B cell (primary cell): ENCODE data around the gene CNGA3. TPM values are rescaled to one million over a fixed set of nuclear protein-coding genes. Genes with fewer than 3 reads are reported as not detected.

Experiments
- ATAC-seq: fragments of 200-7000 bp; cut with Tn5 transposase; one replicate; pipeline ENCODE4 v1.10.0; 2021; ENCODE audit warnings: low read depth, mild to moderate bottlenecking, moderate number of reproducible peaks, moderate library complexity
- CTCF ChIA-PET: fragments of 350-600 bp; sonication (Branson Sonifier 250); formaldehyde crosslinking; loops from one replicate; lab custom pipeline; 2021; ENCODE audit warnings: antibody characterized with exemption, inconsistent platforms; lab: Charles Lee
- POLR2A ChIA-PET: fragments of 350-600 bp; sonication (Branson Sonifier 250); formaldehyde crosslinking; loops from one replicate; lab custom pipeline; 2021; ENCODE audit warnings: antibody characterized with exemption; lab: Charles Lee
- DNase-seq: peaks from one replicate; pipeline ENCODE4 v3.0.0; 2013
- H2AFZ ChIP-seq: 2 replicates; pipeline ENCODE4 v1.6.1; 2012; ENCODE audit warnings: mild to moderate bottlenecking, low read depth, low read length; ENCODE audit not compliant: insufficient read depth, poor library complexity, severe bottlenecking
- H3K27ac ChIP-seq, 2 donors: 1 replicate in 1 of 2; 2 replicates in 1 of 2; pipeline ENCODE4 v1.5.1; 2012 to 2013; ENCODE audit warnings: low read length in 2 of 2, mild to moderate bottlenecking in 2 of 2, moderate library complexity in 1 of 2
- H3K27me3 ChIP-seq, 4 experiments: fragments of 200-600 bp in 1 of 4; sonication (generic) in 1 of 4; replicated peaks in 1 of 4; 1 replicate in 2 of 4; 2 replicates in 2 of 4; pipeline versions ENCODE4 v1.6.1 to v1.7.0; 2013 to 2016; ENCODE audit warnings: low read length in 3 of 4, mild to moderate bottlenecking in 2 of 4, mixed read lengths in 1 of 4, moderate library complexity in 1 of 4; ENCODE audit not compliant: insufficient read depth in 4 of 4, control insufficient read depth in 3 of 4; ENCODE audit errors: control extremely low read depth in 1 of 4
- H3K36me3 ChIP-seq, 2 experiments: replicated peaks in 1 of 2; 1 replicate in 1 of 2; 2 replicates in 1 of 2; pipeline versions ENCODE4 v1.6.1 to v1.7.1; 2013; ENCODE audit warnings: low read length in 1 of 2; ENCODE audit not compliant: insufficient read depth in 2 of 2, control insufficient read depth in 1 of 2; ENCODE audit errors: control extremely low read depth in 1 of 2, extremely low read depth in 1 of 2
- H3K4me1 ChIP-seq, 2 donors: fragments of 200-600 bp in 1 of 2; sonication (generic) in 1 of 2; 1 replicate in 1 of 2; 2 replicates in 1 of 2; pipeline versions ENCODE4 v1.5.1 to v1.6.1; 2013 to 2017; ENCODE audit warnings: low read length in 2 of 2; ENCODE audit not compliant: control insufficient read depth in 2 of 2, insufficient read depth in 2 of 2
- H3K4me2 ChIP-seq: replicated peaks from 2 replicates; pipeline ENCODE3; 2012; ENCODE audit warnings: mild to moderate bottlenecking, low read depth, low read length; ENCODE audit not compliant: poor library complexity, severe bottlenecking
- H3K4me3 ChIP-seq, 5 experiments: fragments of 200-600 bp in 1 of 5; sonication (generic) in 1 of 5; 1 replicate in 3 of 5; 2 replicates in 2 of 5; pipeline versions ENCODE4 v1.5.1 to v1.7.0; 2011 to 2016; ENCODE audit warnings: low read length in 4 of 5, mild to moderate bottlenecking in 4 of 5, low read depth in 2 of 5, control low read depth in 1 of 5, moderate library complexity in 1 of 5; ENCODE audit not compliant: insufficient read depth in 1 of 5; ENCODE audit errors: control extremely low read depth in 1 of 5, extremely low read depth in 1 of 5
- H3K79me2 ChIP-seq: fragments of 200-600 bp; sonication (generic); one replicate; pipeline ENCODE4 v1.6.0; 2016; ENCODE audit warnings: low read length; ENCODE audit not compliant: control insufficient read depth, insufficient read depth
- H3K9ac ChIP-seq: fragments of 200-600 bp; sonication (generic); 2 replicates; pipeline ENCODE4 v1.6.1; 2017; ENCODE audit warnings: mild to moderate bottlenecking, low read length, moderate library complexity
- H3K9me3 ChIP-seq, 3 donors: one replicate each; pipeline versions ENCODE4 v1.6.1 to v1.7.1; 2013; ENCODE audit warnings: low read length in 2 of 3; ENCODE audit not compliant: control insufficient read depth in 2 of 3, insufficient read depth in 1 of 3; ENCODE audit errors: control extremely low read depth in 1 of 3
- H4K20me1 ChIP-seq: 2 replicates; pipeline ENCODE4 v1.6.0; 2012; ENCODE audit warnings: mild to moderate bottlenecking, low read length; ENCODE audit not compliant: insufficient read depth, control insufficient read depth, poor library complexity, severe bottlenecking
- H3K27ac Mint-ChIP-seq: one replicate; pipeline ENCODE4 v1.8.0; 2021; ENCODE audit warnings: mixed read lengths
- H3K27me3 Mint-ChIP-seq: one replicate; pipeline ENCODE4 v1.8.0; 2021; ENCODE audit warnings: mixed read lengths
- H3K4me1 Mint-ChIP-seq: one replicate; pipeline ENCODE4 v1.8.0; 2021; ENCODE audit warnings: mixed read lengths
- H3K4me3 Mint-ChIP-seq: one replicate; pipeline ENCODE4 v1.8.0; 2021; ENCODE audit warnings: mixed read lengths
- H3K9me3 Mint-ChIP-seq: one replicate; pipeline ENCODE4 v1.8.0; 2022; ENCODE audit warnings: mixed read lengths; ENCODE audit not compliant: insufficient read depth
- EZH2 ChIP-seq: IDR thresholded peaks from 2 replicates; pipeline ENCODE4 v1.6.1; 2012; ENCODE audit warnings: borderline replicate concordance, low read depth, mild to moderate bottlenecking, moderate library complexity, low read length; ENCODE audit not compliant: insufficient read depth, poor library complexity, severe bottlenecking
- WGBS: methylation state at CpG from one replicate; pipeline ENCODE4 v1.1.5; 2013; ENCODE audit warnings: missing lambda C conversion rate; ENCODE audit not compliant: insufficient coverage; 5-methylcytosine and 5-hydroxymethylcytosine counted together
- intact Hi-C: fragments of 100-400 bp; cut with micrococcal nuclease; formaldehyde crosslinking; loops from one replicate; pipeline ENCODE4 v1.10.0; 2022
- polyA plus RNA-seq: library from polyadenylated mRNA; depleted of rRNA; stranded (reverse); fragments of >200 nt; gene quantifications from 2 replicates; pipeline ENCODE4 v1.2.3, GENCODE V29; 2012
- total RNA-seq, 2 donors: library from RNA; stranded (reverse); fragments of 120-200 nt in 1 of 2; gene quantifications; 1 replicate in 1 of 2; 2 replicates in 1 of 2; pipeline versions ENCODE4 v1.2.3 to v1.2.4, GENCODE V29; 2013 to 2022
- TF ChIP-seq, protein P1 (sequence below): fragments of 200-600 bp; IDR thresholded peaks from one replicate; pipeline ENCODE4 v1.8.0; 2022; ENCODE audit warnings: antibody characterized with exemption, mild to moderate bottlenecking

The CNGA3 gene
- total and polyA plus RNA-seq, 2 donors (not counting 1 experiment from before 2014, with no cell fraction given) = not detected

DNA sequence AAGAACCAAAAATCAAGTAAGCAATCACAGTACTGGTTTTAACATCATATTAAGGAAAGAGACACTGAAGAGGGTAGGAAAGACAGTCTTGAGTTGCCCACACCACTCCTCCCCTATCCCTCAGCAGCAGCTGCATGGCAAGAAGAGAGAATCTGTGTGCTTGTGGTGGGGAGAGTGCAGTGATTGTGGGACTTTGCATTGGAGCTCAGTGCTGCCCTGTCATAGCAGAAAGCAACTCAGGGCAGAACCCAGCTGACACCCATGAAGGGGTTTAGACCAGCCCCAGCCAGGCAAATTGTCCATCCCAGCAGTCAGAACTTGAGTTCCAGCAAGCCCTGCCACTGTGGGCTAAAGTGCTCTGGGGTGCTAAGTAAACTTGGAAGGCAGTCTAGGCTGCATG lies 57.6 kb downstream of the CNGA3 start:
- H3K36me3 ChIP-seq = no peaks in the 10 kb centered on the region
- H3K4me1 Mint-ChIP-seq = no peaks in the 10 kb centered on the region
- peaks cover 40% of the 10 kb centered on the region for H3K27me3 Mint-ChIP-seq
- no peak overlapping the region for H3K27ac Mint-ChIP-seq
- no peak overlapping the region for H3K4me3 ChIP-seq
- H3K27me3 ChIP-seq = peaks cover 0 to 11% (median 0%) of the 10 kb centered on the region in 4 experiments
- H3K79me2 ChIP-seq = no peaks in the 10 kb centered on the region
- no peaks in the 10 kb centered on the region for H3K9me3 Mint-ChIP-seq
- no peaks in the 10 kb centered on the region for H4K20me1 ChIP-seq
- DNase-seq = no peak
- no peaks in the 10 kb centered on the region for H3K9me3 ChIP-seq
- TF ChIP-seq, protein P1, sequence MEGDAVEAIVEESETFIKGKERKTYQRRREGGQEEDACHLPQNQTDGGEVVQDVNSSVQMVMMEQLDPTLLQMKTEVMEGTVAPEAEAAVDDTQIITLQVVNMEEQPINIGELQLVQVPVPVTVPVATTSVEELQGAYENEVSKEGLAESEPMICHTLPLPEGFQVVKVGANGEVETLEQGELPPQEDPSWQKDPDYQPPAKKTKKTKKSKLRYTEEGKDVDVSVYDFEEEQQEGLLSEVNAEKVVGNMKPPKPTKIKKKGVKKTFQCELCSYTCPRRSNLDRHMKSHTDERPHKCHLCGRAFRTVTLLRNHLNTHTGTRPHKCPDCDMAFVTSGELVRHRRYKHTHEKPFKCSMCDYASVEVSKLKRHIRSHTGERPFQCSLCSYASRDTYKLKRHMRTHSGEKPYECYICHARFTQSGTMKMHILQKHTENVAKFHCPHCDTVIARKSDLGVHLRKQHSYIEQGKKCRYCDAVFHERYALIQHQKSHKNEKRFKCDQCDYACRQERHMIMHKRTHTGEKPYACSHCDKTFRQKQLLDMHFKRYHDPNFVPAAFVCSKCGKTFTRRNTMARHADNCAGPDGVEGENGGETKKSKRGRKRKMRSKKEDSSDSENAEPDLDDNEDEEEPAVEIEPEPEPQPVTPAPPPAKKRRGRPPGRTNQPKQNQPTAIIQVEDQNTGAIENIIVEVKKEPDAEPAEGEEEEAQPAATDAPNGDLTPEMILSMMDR = no peak
- no peak for TF ChIP-seq EZH2
- no peak overlapping the region for H2AFZ ChIP-seq
- H3K4me2 ChIP-seq = no peak overlapping the region
- CTCF ChIA-PET = no interaction called here
- no peak overlapping the region for H3K9ac ChIP-seq
- intact Hi-C loops = no loop called here
- POLR2A ChIA-PET = no interaction called here
- H3K4me3 Mint-ChIP-seq = no peak overlapping the region
- no peak for ATAC-seq
- H3K27ac ChIP-seq = no peak overlapping the region
- no peaks in the 10 kb centered on the region for H3K4me1 ChIP-seq

DNA sequence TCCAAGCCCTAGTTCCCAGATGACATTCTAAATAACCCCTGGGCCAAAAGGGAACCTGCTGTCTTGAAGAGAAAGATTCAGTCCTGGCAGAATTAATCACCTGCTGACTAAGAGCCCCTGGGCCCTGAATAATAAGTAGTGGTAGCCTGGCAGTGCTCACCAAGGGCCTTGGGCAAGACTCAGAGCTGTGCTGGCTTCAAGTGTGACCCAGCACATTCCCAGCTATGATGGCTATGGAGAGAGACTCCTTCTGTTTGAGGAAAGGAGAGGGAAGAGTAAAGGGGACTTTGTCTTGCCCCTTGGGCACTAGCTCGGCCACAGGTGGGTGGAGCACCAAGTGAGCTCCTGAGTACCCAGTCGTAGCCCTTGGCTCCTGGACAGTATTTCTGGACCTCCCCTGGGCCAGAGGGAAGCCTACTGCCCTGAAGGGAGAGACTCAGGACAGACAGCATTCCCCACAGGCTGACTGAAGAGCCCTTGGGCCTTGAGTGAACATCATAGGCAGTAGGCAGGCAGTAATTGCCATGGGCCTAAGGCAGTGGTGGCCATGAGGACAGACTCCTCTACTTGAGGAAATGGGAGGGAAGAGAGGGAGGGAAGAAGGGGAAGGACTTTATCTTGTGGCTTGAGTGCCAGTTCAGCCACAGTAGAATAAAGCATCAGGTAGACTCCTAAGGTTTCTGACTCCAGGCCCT lies 58.4 kb downstream of the CNGA3 start:
- 91% methylated on average over 2 of the region's 2 CpGs for WGBS
- no peaks in the 10 kb centered on the region for H3K9me3 Mint-ChIP-seq
- H3K27me3 Mint-ChIP-seq = peaks cover 33% of the 10 kb centered on the region
- no peak overlapping the region for H3K9ac ChIP-seq
- no peak overlapping the region for H2AFZ ChIP-seq
- ChIA-PET POLR2A (no interaction called here), CTCF (no interaction called here)
- intact Hi-C loops = no loop called here
- DNase-seq (no peak), ATAC-seq (no peak)
- H3K36me3 ChIP-seq = no peaks in the 10 kb centered on the region
- H3K4me3 ChIP-seq = no peak overlapping the region
- no peak overlapping the region for H3K4me2 ChIP-seq
- H3K27ac ChIP-seq = no peak overlapping the region
- TF ChIP-seq, protein P1 = no peak
- no peak for TF ChIP-seq EZH2
- H3K9me3 ChIP-seq = no peaks in the 10 kb centered on the region
- H3K27ac Mint-ChIP-seq = no peak overlapping the region
- no peaks in the 10 kb centered on the region for H4K20me1 ChIP-seq
- H3K4me3 Mint-ChIP-seq = no peak overlapping the region
- H3K4me1 ChIP-seq = no peaks in the 10 kb centered on the region
- H3K79me2 ChIP-seq = no peaks in the 10 kb centered on the region
- H3K27me3 ChIP-seq = peaks cover 0 to 7% (median 0%) of the 10 kb centered on the region in 4 experiments
- H3K4me1 Mint-ChIP-seq = no peaks in the 10 kb centered on the region
